HG03432 (cell line): ENCODE results near the gene CD207.
"Not testable (repeated sequence)": the region's sequence is repeated elsewhere in the genome, so short reads cannot be mapped to it uniquely, and the experiment has no call there.

Experiments used
- ATAC-seq: cut with Tn5 transposase; IDR thresholded peaks from one replicate; pipeline ENCODE4 v1.9.1; 2021; ENCODE audit warnings: mild to moderate bottlenecking, moderate library complexity; ENCODE audit not compliant: unreplicated experiment

Gene CD207

GRCh38 chr2:70835643-70836042, at the start of gene CD207:
TSS of gene CD207 (minus strand) at chr2:70835816. CDS start at chr2:70835776, 40 bp downstream.
- no peak for ATAC-seq

GRCh38 chr2:70878543-70878942, 42.9 kb upstream of the CD207 start:
- not testable (repeated sequence) for ATAC-seq

- ATAC-seq: not testable (repeated sequence)
Observed at GRCh38 chr2:70876138-70876537, 40.5 kb upstream of the CD207 start.

DNA sequence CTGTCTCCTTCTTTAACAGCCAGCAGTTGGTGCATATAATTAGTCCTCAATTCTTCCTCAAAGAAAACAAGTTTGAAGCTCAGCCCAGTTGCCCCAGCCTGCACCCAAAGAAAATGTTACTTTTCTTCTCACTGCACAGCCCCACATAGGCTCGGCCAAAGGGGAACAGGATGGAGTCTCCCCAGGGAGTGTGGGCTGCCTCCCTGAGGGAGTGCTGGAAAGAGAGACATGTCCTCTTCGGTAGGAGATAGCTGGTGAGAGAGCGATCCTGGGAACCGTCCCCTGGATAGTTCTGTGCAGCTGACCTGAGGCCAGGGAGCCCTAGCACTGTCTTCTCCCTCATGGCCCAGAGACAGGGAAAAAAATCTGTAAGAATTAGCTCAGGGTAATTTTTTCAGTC, 37.9 kb upstream of the CD207 start:
- no peak for ATAC-seq

DNA sequence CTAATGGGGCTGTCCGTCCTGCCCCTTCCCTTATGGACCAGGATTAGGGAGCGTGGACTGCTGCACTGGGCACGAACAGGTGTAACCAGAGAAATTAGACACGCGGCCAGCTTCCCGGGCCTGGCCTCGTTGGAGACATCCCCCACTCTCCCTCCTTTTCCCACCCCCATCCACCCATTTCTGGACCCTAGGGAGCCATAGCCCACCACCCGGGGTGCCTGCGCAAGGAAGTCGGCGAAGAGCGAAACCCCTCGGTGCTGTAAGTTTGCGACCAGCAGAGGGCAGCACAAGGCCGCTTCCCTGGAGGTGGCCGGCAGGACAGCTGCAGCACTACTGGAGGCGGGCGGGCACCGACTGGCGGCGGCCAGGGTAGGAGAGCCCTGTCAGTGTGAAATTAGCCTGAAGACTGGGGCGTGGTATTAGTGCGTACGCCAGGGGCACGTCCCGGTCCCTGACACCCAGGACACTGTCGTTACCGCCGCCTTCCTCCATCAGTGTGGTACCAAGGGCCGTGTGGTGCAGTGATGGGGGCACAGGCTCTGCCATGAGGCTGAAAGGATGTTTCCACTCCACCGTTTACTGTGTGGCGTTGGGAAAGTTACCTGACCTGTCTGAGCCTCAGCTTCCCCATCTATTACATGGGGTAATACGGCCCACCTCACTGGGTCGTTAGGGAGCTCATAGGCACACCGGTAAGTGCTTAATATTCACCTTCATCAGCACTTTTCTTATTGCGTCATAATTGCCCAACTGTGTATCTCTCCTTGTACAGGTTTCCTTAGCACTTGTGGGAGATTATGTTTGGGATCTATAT, 36.0 kb upstream of the CD207 start:
- peak; percentile 88 for ATAC-seq

GRCh38 chr2:70870790-70871189, 35.2 kb upstream of the CD207 start:
- ATAC-seq: no peak

- no peak for ATAC-seq
Observed at GRCh38 chr2:70868970-70869369, 33.4 kb upstream of the CD207 start.

GRCh38 chr2:70861777-70862625, 26.4 kb upstream of the CD207 start:
- peak; percentile 75 for ATAC-seq

DNA sequence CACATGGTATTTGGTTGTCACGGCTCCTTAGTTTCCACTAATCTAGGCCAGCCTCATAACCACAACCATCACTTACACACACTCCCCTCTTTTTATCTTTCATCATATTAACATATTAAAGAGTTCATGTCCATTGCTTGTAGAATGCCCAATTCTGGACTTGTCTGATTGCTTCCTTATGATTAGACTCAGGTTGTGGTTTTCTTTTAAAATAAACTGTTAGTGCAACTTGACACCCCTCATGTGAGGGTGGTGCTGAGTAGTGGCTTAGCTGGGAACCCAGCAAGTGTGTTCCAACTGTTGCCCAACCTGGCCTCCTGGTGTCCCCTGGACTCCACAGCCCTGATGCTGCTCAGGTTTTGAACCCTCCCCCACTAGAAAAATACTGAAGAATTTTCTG, 20.1 kb upstream of the CD207 start:
- no peak for ATAC-seq

DNA sequence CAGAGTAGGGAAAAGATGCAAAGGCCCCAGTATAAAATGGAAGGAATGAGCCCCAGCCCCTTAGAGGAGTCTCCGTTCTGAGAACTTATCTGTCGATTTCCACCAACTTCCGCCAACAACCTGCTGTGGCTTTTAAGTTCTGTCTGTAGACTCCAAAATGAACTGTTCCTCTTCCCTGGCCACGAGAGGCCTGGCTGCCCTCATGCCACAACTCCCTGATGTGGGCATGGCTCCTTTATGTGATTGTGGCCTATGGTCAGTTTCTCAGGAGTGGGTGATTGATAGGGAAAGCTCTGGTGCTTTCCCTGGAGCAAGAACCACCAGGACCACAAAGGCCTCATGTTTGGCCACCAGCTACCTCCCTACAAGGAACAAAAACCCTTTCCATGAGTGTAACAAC, 18.8 kb upstream of the CD207 start:
- no peak for ATAC-seq

DNA sequence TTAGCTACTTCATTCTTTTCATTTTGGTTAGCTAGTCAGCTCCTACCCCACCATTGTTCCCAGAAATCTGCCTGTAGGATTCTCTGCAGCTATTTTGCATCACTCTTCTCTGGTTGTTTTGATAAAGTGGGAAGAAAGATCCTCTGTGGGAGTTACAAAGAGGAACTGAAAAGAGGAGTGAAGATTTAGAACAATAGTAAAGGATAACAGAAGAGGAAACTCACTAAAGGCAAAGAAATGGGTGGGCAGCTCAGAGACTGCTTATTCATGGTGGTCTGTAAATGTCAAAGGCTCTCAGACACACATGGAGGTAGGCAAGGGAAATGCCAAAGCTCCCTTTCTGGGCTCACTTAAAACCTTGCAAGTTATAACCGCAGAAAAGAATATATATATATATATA, 17.2 kb upstream of the CD207 start:
- no peak for ATAC-seq

DNA sequence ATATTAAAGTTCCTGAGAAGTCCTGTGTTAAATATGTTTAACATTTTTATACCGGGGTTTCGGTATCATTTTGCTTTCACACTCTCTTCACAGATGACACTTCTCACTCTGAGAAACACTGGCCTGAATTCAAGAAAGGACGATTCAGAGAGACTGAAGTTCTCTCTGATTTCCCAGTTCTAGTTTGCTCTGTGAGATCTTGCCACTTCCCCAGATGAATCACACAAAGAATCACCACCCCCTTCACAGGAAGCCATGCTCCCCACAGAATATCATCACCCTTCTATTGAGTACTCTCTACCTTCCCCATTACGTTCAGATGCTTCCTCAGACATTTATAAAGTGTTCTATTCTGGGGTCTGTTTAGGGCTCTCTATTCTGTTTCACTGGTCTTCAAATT, 16.1 kb upstream of the CD207 start:
- peak; percentile 93 for ATAC-seq

- ATAC-seq: no peak
Observed at GRCh38 chr2:70850925-70851324, 15.3 kb upstream of the CD207 start.

- no peak for ATAC-seq
Observed at GRCh38 chr2:70842401-70842800, 6.8 kb upstream of the CD207 start.

GRCh38 chr2:70837980-70838925, 2.6 kb upstream of the CD207 start:
- no peak for ATAC-seq

- no peak for ATAC-seq
Observed at GRCh38 chr2:70834881-70835280, 735 bp downstream of the CD207 start.

- ATAC-seq: no peak
Observed at GRCh38 chr2:70834106-70834505, 1.5 kb downstream of the CD207 start.

- no peak for ATAC-seq
Observed at GRCh38 chr2:70833246-70833645, 2.4 kb downstream of the CD207 start.

- ATAC-seq: no peak
Observed at GRCh38 chr2:70832386-70832785, 3.2 kb downstream of the CD207 start.

- no peak for ATAC-seq
Observed at GRCh38 chr2:70831861-70832260, 3.8 kb downstream of the CD207 start.

- no peak for ATAC-seq
Observed at GRCh38 chr2:70830366-70830765, 5.2 kb downstream of the CD207 start.
